Astrocyte (in vitro differentiated cells and primary cell): ENCODE data around the gene RPS6KA2.

Source experiments
- EZH2 ChIP-seq: IDR thresholded peaks from 2 replicates; pipeline ENCODE4 v1.6.1; 2012; ENCODE audit warnings: mild to moderate bottlenecking, low read length, inconsistent platforms; ENCODE audit not compliant: insufficient read depth
- TF ChIP-seq, protein P1 (sequence below): IDR thresholded peaks from 2 replicates; pipeline ENCODE4 v1.5.1; 2011; ENCODE audit warnings: low read depth, mild to moderate bottlenecking, inconsistent platforms, low read length, moderate library complexity; ENCODE audit not compliant: insufficient read depth

DNA sequence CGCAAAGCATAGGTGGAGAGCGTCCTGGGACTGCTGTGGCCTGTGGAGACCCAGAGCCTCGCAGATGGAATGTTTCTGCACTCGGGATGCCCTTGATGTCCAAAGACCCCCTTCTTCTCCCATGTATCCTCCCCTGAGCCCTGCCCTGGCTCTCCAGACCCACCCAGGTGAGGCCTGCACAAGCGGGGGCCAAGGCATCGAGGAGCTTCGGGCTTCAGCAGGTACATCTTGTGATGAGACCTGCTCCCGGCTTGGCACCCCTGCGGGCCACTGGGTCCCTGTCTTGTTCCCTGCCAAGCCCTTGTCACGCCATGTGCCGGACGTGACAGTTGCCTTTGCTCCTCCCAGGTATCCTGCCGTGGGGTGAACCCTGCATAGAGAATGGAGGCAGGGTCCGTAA is 125.8 kb downstream of the RPS6KA2 start:
- TF ChIP-seq, protein P1, sequence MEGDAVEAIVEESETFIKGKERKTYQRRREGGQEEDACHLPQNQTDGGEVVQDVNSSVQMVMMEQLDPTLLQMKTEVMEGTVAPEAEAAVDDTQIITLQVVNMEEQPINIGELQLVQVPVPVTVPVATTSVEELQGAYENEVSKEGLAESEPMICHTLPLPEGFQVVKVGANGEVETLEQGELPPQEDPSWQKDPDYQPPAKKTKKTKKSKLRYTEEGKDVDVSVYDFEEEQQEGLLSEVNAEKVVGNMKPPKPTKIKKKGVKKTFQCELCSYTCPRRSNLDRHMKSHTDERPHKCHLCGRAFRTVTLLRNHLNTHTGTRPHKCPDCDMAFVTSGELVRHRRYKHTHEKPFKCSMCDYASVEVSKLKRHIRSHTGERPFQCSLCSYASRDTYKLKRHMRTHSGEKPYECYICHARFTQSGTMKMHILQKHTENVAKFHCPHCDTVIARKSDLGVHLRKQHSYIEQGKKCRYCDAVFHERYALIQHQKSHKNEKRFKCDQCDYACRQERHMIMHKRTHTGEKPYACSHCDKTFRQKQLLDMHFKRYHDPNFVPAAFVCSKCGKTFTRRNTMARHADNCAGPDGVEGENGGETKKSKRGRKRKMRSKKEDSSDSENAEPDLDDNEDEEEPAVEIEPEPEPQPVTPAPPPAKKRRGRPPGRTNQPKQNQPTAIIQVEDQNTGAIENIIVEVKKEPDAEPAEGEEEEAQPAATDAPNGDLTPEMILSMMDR: no peak
- TF ChIP-seq EZH2: no peak
